Colonic mucosa (tissue), 4 donors: ENCODE data around the gene ANAPC2. TPM values are rescaled to one million over a fixed set of nuclear protein-coding genes. Genes with fewer than 3 reads are reported as not detected.

Experiments
- DNase-seq: peaks from one replicate; pipeline ENCODE4 v3.0.0-alpha.2; 2020
- H3K27ac ChIP-seq: fragments of 200-600 bp; one replicate; pipeline ENCODE4 v1.8.0; 2021
- H3K27me3 ChIP-seq: fragments of 200-600 bp; one replicate; pipeline ENCODE4 v1.8.0; 2021
- H3K36me3 ChIP-seq: fragments of 200-600 bp; one replicate; pipeline ENCODE4 v1.8.0; 2021
- H3K4me1 ChIP-seq: fragments of 200-600 bp; one replicate; pipeline ENCODE4 v1.8.0; 2021; ENCODE audit warnings: mild to moderate bottlenecking
- H3K4me3 ChIP-seq: fragments of 200-600 bp; one replicate; pipeline ENCODE4 v1.8.0; 2021
- H3K9ac ChIP-seq, 2 donors: one replicate each; pipeline ENCODE4 v1.7.0; 2013; ENCODE audit warnings: control low read depth in 2 of 2, low read depth in 2 of 2, low read length in 2 of 2
- H3K9me3 ChIP-seq: fragments of 200-600 bp; one replicate; pipeline ENCODE4 v1.8.0; 2021
- CTCF ChIP-seq: fragments of 200-600 bp; IDR thresholded peaks from one replicate; pipeline ENCODE4 v1.8.0; 2022; ENCODE audit warnings: antibody characterized with exemption, mild to moderate bottlenecking
- intact Hi-C: fragments of 100-400 bp; cut with DNase I; formaldehyde crosslinking; loops from one replicate; pipeline ENCODE4 v1.14.1; 2022
- total RNA-seq, 2 donors: library from RNA; stranded (reverse); fragmentation: NEBNext Ultra II Directional in 1 of 2; extraction: Animal tissue kit (Norgen Biotek cat#: 25700) in 1 of 2; gene quantifications; one replicate each; pipeline ENCODE4 v1.2.1, GENCODE V29; 2021
- donor health status: healthy.
- donor health status: DM: no; HTN: no; CAD: no.
- donor health status: DM: no; HTN: no; CAD: no.

Gene ANAPC2
- total RNA-seq, 2 donors from 2014 or later: 33.8 to 67.8 TPM

- H3K27ac ChIP-seq: peak overlapping the region; percentile 88
- no peak for DNase-seq
- intact Hi-C loops: no loop called here
- no peaks in the 10 kb centered on the region for H3K27me3 ChIP-seq
- H3K9me3 ChIP-seq: no peaks in the 10 kb centered on the region
- H3K4me1 ChIP-seq: peaks cover 9% of the 10 kb centered on the region
- peak overlapping the region; percentile 39 for H3K4me3 ChIP-seq
- TF ChIP-seq CTCF: no peak
- no peaks in the 10 kb centered on the region for H3K36me3 ChIP-seq
- peak overlapping the region; percentile 58 to 89 for H3K9ac ChIP-seq
Observed at GRCh38 chr9:137218212-137218753, 29.9 kb upstream of the ANAPC2 start.

DNA sequence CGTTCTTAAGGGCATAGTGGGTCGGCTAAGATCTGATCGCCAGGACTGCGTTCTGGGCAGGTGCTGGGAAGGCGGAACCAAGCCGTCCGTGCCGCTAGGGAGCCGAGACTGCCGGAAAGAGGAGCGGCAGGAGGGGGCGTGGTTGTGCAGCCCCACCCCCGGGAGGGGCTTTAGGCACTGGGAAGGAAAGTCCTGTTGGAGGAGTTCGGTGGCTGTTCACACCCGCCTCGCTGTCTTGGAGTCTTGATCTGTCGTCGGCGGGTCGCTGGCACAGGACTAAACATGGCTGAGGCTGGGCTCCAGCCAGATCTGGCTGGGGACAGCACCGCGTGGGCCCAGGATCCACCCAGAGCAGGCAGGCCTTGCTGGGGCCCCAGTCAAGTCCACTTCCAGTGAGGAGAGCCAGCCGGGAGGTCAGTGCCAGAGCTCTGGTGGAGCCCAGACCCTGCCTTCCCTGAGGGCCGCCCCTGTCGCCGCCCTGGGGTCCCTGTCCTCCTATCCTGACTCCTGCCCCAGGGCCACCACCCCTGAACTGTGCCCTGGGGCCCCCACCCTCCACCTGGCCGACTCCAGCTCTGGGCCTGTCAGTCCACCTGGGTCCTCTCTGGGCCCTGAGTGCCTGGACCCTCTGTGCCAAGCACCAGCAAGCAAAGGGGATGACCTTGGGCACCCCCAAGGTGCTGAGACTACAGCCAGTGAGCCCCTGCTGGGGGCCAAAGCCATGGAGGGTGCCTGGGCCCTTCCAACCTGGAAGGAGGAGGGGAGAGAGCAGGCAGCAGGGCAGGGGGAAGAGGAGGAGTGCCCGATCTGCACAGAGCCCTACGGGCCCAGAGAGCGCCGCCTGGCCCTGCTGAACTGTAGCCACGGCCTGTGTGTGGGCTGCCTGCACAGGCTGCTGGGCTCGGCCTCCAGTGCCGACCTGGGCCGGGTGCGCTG lies 29.2 kb upstream of the ANAPC2 start:
- DNase-seq: peak; percentile 94
- intact Hi-C loops: no loop called here
- Histone ChIP-seq H3K27ac (peak overlapping the region; percentile 88), H3K27me3 (no peaks in the 10 kb centered on the region), H3K9me3 (no peaks in the 10 kb centered on the region), H3K36me3 (no peaks in the 10 kb centered on the region), H3K4me3 (peak overlapping the region; percentile 39), H3K4me1 (peaks cover 3% of the 10 kb centered on the region), H3K9ac (peak overlapping the region; percentile 58 to 89)
- TF ChIP-seq CTCF: no peak

GRCh38 chr9:137216188-137216965 lies 28.0 kb upstream of the ANAPC2 start:
- no peaks in the 10 kb centered on the region for H3K9me3 ChIP-seq
- intact Hi-C loops: no loop called here
- TF ChIP-seq CTCF: no peak
- H3K36me3 ChIP-seq: no peaks in the 10 kb centered on the region
- no peak overlapping the region for H3K27ac ChIP-seq
- peak overlapping the region in 1 of 2 donors; percentile 89 for H3K9ac ChIP-seq
- no peaks in the 10 kb centered on the region for H3K27me3 ChIP-seq
- H3K4me3 ChIP-seq: no peak overlapping the region
- no peak for DNase-seq
- H3K4me1 ChIP-seq: peaks cover under 1% of the 10 kb centered on the region

DNA sequence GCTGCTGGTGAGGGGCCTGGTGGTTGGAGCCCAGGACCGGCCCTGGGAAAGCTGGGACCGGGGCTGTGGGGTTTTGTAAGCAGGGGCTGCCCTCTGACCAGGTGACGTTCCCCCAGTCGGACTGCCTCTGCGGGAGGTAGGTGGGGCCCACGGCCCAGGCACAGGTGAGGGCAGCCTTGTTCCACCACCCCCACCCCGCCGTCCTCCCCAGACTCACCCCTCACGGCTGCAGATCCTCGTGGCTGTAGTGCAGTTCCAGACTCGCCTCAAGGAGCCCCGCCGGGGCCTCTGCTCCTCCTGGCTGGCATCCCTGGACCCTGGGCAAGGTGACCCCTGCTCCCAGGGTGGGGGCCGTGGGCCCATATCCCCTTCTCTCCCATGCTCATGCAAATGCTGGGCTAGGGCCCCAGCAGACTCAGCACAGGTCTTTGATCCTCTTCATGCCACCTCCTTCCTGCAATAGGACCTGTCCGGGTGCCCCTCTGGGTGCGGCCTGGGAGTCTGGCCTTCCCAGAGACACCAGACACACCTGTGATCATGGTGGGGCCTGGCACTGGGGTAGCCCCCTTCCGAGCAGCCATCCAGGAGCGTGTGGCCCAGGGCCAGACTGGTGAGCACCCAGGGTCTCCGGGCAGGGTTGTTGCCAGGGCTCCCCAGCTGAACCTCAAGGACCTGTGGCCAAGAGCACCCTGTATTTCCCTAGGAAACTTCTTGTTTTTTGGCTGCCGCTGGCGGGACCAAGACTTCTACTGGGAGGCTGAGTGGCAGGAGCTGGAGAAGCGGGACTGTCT lies 27.0 kb upstream of the ANAPC2 start:
- TF ChIP-seq CTCF: no peak
- Histone ChIP-seq H3K9ac (no peak overlapping the region), H3K36me3 (no peaks in the 10 kb centered on the region), H3K27ac (no peak overlapping the region), H3K4me3 (no peak overlapping the region), H3K27me3 (no peaks in the 10 kb centered on the region), H3K4me1 (no peaks in the 10 kb centered on the region), H3K9me3 (no peaks in the 10 kb centered on the region)
- intact Hi-C loops: no loop called here
- DNase-seq: no peak

GRCh38 chr9:137214620-137215019 lies 26.3 kb upstream of the ANAPC2 start:
- intact Hi-C loops: no loop called here
- Histone ChIP-seq H3K9me3 (no peaks in the 10 kb centered on the region), H3K27me3 (no peaks in the 10 kb centered on the region), H3K4me3 (no peak overlapping the region), H3K9ac (no peak overlapping the region), H3K36me3 (no peaks in the 10 kb centered on the region), H3K4me1 (no peaks in the 10 kb centered on the region), H3K27ac (no peak overlapping the region)
- no peak for DNase-seq
- no peak for TF ChIP-seq CTCF
